Measurements from ENCODE around the gene NEDD8. TPM values are rescaled to one million over a fixed set of nuclear protein-coding genes. Genes with fewer than 3 reads are reported as not detected.

The NEDD8 gene
- total RNA-seq, 2 experiments from 2014 or later = 42.0 to 43.5 TPM

GRCh38 chr14:24266344-24267244, 34.4 kb upstream of the NEDD8 start:
- Mint-ChIP-seq H3K27me3 (no peaks in the 10 kb centered on the region), H3K27ac (peak overlapping the region; percentile 19), H3K36me3 (ENCODE audit: low read depth) (peaks cover 77% of the 10 kb centered on the region), H3K4me3 (no peak overlapping the region), H3K4me1 (ENCODE audit: low read depth) (peaks cover 12% of the 10 kb centered on the region), H3K9me3 (no peaks in the 10 kb centered on the region)
- intact Hi-C loops (cut with DNase I, micrococcal nuclease) = no loop called here
- ChIA-PET CTCF (no interaction called here), POLR2A (interaction anchor here (0.6 to 2.2 kb wide), 2 partner anchors 24 to 30 kb away, joined by 3 to 8 read pairs; partner anchors contain the start of gene TINF2)
- ATAC-seq (ENCODE audit: poor library complexity) (no peak), DNase-seq (no peak)
- Histone ChIP-seq H3K4me1 (ENCODE audit: insufficient read depth, low read length) (peaks cover 10% of the 10 kb centered on the region), H3K36me3 (ENCODE audit: insufficient read depth, low read length) (peaks cover 61% of the 10 kb centered on the region), H3K4me3 (ENCODE audit: low read length) (no peak overlapping the region), H3K9me3 (ENCODE audit: control insufficient read depth in 1 of 2, insufficient read depth in 1 of 2, low read length in 2 of 2) (no peaks in the 10 kb centered on the region), H3K27me3 (ENCODE audit: control insufficient read depth in 1 of 2, insufficient read depth in 2 of 2, low read length in 2 of 2) (no peaks in the 10 kb centered on the region), H3K27ac (ENCODE audit: low read depth in 1 of 2, low read length in 2 of 2) (no peak overlapping the region)
- TF ChIP-seq CTCF (IDR thresholded peaks at IDR 0.05) = no peak

GRCh38 chr14:24264298-24264697, 32.1 kb upstream of the NEDD8 start:
- H3K27me3 Mint-ChIP-seq = no peaks in the 10 kb centered on the region
- ATAC-seq (ENCODE audit: poor library complexity) (no peak), DNase-seq (no peak)
- Histone ChIP-seq H3K27me3 (ENCODE audit: control insufficient read depth in 1 of 2, insufficient read depth in 2 of 2, low read length in 2 of 2) (no peaks in the 10 kb centered on the region), H3K4me3 (ENCODE audit: low read length) (no peak overlapping the region), H3K36me3 (ENCODE audit: insufficient read depth, low read length) (peaks cover 60% of the 10 kb centered on the region), H3K27ac (ENCODE audit: low read depth in 1 of 2, low read length in 2 of 2) (no peak overlapping the region), H3K4me1 (ENCODE audit: insufficient read depth, low read length) (no peaks in the 10 kb centered on the region), H3K9me3 (ENCODE audit: control insufficient read depth in 1 of 2, insufficient read depth in 1 of 2, low read length in 2 of 2) (no peaks in the 10 kb centered on the region)
- no peaks in the 10 kb centered on the region for H3K4me1 Mint-ChIP-seq (ENCODE audit: low read depth)
- intact Hi-C loops (cut with DNase I, micrococcal nuclease) = no loop called here
- peaks cover 75% of the 10 kb centered on the region for H3K36me3 Mint-ChIP-seq (ENCODE audit: low read depth)
- H3K9me3 Mint-ChIP-seq = no peaks in the 10 kb centered on the region
- POLR2A ChIA-PET = interaction anchor here (2.2 kb wide), 1 partner anchor 22 kb away, joined by 8 read pairs; the partner anchor contains the start of gene TINF2
- CTCF ChIA-PET = no interaction called here
- H3K27ac Mint-ChIP-seq = no peak overlapping the region
- no peak overlapping the region for H3K4me3 Mint-ChIP-seq
- TF ChIP-seq CTCF (IDR thresholded peaks at IDR 0.05) = no peak

- ATAC-seq (ENCODE audit: poor library complexity) (no peak), DNase-seq (no peak)
- no peak overlapping the region for H3K27ac Mint-ChIP-seq
- Histone ChIP-seq H3K27ac (ENCODE audit: low read depth in 1 of 2, low read length in 2 of 2) (no peak overlapping the region), H3K36me3 (ENCODE audit: insufficient read depth, low read length) (peaks cover 55% of the 10 kb centered on the region), H3K4me1 (ENCODE audit: insufficient read depth, low read length) (no peaks in the 10 kb centered on the region), H3K27me3 (ENCODE audit: control insufficient read depth in 1 of 2, insufficient read depth in 2 of 2, low read length in 2 of 2) (no peaks in the 10 kb centered on the region), H3K9me3 (ENCODE audit: control insufficient read depth in 1 of 2, insufficient read depth in 1 of 2, low read length in 2 of 2) (no peaks in the 10 kb centered on the region), H3K4me3 (ENCODE audit: low read length) (no peak overlapping the region)
- H3K4me3 Mint-ChIP-seq = no peak overlapping the region
- no peaks in the 10 kb centered on the region for H3K4me1 Mint-ChIP-seq (ENCODE audit: low read depth)
- no peaks in the 10 kb centered on the region for H3K9me3 Mint-ChIP-seq
- CTCF ChIA-PET = no interaction called here
- POLR2A ChIA-PET = no interaction called here
- H3K27me3 Mint-ChIP-seq = no peaks in the 10 kb centered on the region
- H3K36me3 Mint-ChIP-seq (ENCODE audit: low read depth) = peaks cover 70% of the 10 kb centered on the region
- intact Hi-C loops (cut with DNase I, micrococcal nuclease) = no loop called here
- TF ChIP-seq CTCF (IDR thresholded peaks at IDR 0.05) = no peak
Measured at GRCh38 chr14:24263848-24264247, 31.7 kb upstream of the NEDD8 start.

All from CD4-positive, alpha-beta T cell (primary cell).